SK-N-MC (cell line): Measurements from ENCODE around the gene CCDC183.

Source experiments
- EZH2 ChIP-seq: fragments of 200-600 bp; sonication (generic); IDR thresholded peaks from one replicate; pipeline ENCODE4 v1.6.1; 2017; ENCODE audit warnings: antibody characterized with exemption
- FOXP2 ChIP-seq: optimal IDR thresholded peaks from 2 replicates; pipeline ENCODE3; 2011; ENCODE audit warnings: mild to moderate bottlenecking, moderate library complexity; ENCODE audit not compliant: insufficient read depth; ENCODE audit errors: extremely low read length, control extremely low read depth

DNA sequence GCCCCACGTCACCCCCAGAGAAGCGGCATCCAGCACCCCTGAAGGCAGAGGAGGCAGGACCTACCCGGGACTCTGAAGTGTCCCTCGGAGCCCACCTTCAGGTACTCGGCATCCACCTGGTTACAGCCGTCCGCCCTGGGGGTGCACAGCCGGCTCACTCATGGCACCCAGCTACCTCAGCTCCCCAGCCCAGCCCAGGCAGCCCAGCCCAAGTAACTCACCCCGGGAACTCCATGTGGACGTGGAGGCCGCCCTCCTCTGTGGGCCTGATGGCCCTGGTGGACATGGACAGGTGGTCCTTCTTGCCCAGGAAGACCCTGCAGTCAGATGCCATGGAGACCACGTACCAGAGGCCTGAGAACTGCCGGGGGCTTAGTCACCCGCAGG lies 32.5 kb upstream of the CCDC183 start:
- TF ChIP-seq EZH2 (no peak), FOXP2 (no peak)
